ENCODE measurements around the gene TMEM44. TPM values are rescaled to one million over a fixed set of nuclear protein-coding genes. Genes with fewer than 3 reads are reported as not detected.

The TMEM44 gene
- total RNA-seq, 1 donor from 2014 or later: 7.5 TPM

DNA sequence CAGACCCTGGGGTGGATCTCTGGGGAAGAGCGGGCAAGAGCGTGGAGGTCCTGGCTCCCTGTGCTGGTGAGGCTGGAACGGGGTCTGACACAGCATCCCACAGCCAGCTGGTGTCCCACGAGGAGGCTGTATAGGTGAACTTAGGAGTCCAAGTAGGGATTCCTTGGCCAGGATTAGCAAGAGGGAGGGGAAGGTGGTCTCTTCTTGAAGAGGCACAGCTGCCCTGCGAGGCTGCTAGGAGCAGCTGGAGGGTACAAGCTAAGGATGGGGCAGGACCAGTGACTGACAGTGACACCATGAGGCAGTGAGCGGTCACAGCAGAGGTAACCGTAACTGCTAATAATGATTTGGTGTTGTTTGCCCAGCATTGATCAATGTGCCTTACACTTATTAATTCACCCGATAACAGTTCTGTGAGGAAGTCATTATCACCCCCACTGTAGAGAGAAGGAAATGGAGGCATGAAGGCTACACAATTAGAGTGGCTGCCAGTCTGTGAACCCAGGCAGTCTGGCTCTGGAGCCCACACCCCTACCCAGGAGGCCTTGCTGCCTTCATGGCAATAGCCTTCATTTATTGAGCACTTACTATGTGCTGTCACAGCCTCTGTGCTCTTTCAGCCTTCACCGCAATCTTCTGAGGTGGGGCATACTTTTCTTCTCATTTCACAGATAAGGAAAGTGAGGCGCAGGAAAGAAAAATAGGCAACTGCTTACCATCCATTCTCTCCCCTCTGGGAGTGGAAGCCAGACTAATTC, 59.4 kb downstream of the TMEM44 start:
- Histone ChIP-seq H3K4me3 (no peak overlapping the region), H3K27ac (replicated peaks) (peak overlapping the region; percentile 88), H3K9me3 (replicated peaks) (no peaks in the 10 kb centered on the region), H3K4me1 (peaks cover 58% of the 10 kb centered on the region), H3K27me3 (ENCODE audit: low read depth) (no peaks in the 10 kb centered on the region), H3K36me3 (no peaks in the 10 kb centered on the region)
- TF ChIP-seq, protein P1, sequence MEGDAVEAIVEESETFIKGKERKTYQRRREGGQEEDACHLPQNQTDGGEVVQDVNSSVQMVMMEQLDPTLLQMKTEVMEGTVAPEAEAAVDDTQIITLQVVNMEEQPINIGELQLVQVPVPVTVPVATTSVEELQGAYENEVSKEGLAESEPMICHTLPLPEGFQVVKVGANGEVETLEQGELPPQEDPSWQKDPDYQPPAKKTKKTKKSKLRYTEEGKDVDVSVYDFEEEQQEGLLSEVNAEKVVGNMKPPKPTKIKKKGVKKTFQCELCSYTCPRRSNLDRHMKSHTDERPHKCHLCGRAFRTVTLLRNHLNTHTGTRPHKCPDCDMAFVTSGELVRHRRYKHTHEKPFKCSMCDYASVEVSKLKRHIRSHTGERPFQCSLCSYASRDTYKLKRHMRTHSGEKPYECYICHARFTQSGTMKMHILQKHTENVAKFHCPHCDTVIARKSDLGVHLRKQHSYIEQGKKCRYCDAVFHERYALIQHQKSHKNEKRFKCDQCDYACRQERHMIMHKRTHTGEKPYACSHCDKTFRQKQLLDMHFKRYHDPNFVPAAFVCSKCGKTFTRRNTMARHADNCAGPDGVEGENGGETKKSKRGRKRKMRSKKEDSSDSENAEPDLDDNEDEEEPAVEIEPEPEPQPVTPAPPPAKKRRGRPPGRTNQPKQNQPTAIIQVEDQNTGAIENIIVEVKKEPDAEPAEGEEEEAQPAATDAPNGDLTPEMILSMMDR (IDR thresholded peaks at IDR 0.05; ENCODE audit: borderline replicate concordance): peak; percentile 72
- intact Hi-C loops (cut with micrococcal nuclease): loop anchor here (5.0 kb wide), 1 partner anchor 102 kb away; no protein-coding TSS in a partner anchor
- no peak for DNase-seq

GRCh38 chr3:194572944-194573491, 60.2 kb downstream of the TMEM44 start:
- no peaks in the 10 kb centered on the region for H3K9me3 ChIP-seq (replicated peaks)
- peak overlapping the region; percentile 88 for H3K27ac ChIP-seq (replicated peaks)
- H3K4me3 ChIP-seq: no peak overlapping the region
- DNase-seq: no peak
- H3K36me3 ChIP-seq: no peaks in the 10 kb centered on the region
- H3K4me1 ChIP-seq: peaks cover 50% of the 10 kb centered on the region
- H3K27me3 ChIP-seq (ENCODE audit: low read depth): no peaks in the 10 kb centered on the region
- intact Hi-C loops (cut with micrococcal nuclease): loop anchor here (5.0 kb wide), 1 partner anchor 101 kb away; no protein-coding TSS in a partner anchor
- TF ChIP-seq, protein P1 (IDR thresholded peaks at IDR 0.05; ENCODE audit: borderline replicate concordance): no peak

DNA sequence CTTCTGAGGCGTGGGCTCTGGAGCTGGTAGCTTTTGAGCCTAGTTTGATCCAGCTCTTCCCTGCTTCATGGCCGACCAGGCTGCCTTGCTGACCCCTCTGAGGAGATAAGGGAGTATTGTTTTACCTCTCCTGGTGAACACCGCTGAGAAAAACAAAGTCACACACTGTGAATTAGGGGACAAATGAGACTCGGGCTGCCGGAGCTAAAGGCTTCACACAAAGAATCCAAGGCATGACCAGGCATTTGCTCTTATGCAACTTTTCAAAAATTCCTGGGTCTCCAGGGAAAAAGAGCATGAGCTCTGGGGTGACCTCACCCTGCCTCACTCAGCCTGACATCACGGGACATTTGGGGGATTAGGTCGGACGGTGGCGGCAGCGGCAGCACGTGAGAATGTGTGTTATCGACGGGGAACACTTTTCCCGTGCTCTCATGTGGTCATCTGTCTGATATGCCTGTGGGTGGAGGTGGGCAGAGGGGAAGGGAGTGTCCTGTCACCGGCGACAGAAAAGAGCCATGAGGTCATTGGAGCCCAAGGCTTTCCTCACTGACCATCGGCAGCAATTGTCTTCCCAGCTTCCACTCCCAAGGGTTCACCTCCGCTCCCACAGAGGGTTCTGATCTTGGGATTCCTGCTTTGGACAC, 61.0 kb downstream of the TMEM44 start:
- intact Hi-C loops (cut with micrococcal nuclease): loop anchor here (5.0 kb wide), 1 partner anchor 100 kb away; no protein-coding TSS in a partner anchor
- TF ChIP-seq, protein P1 (IDR thresholded peaks at IDR 0.05; ENCODE audit: borderline replicate concordance): no peak
- Histone ChIP-seq H3K4me3 (peak overlapping the region; percentile 14), H3K36me3 (no peaks in the 10 kb centered on the region), H3K27ac (replicated peaks) (peak overlapping the region; percentile 88), H3K9me3 (replicated peaks) (no peaks in the 10 kb centered on the region), H3K27me3 (ENCODE audit: low read depth) (no peaks in the 10 kb centered on the region), H3K4me1 (peaks cover 49% of the 10 kb centered on the region)
- peak; percentile 65 for DNase-seq

GRCh38 chr3:194571491-194572142, 61.6 kb downstream of the TMEM44 start:
- intact Hi-C loops (cut with micrococcal nuclease): loop anchor here (5.0 kb wide), 1 partner anchor 99 kb away; no protein-coding TSS in a partner anchor
- DNase-seq: peak; percentile 29
- Histone ChIP-seq H3K9me3 (replicated peaks) (no peaks in the 10 kb centered on the region), H3K4me3 (peak overlapping the region; percentile 14), H3K4me1 (peaks cover 49% of the 10 kb centered on the region), H3K36me3 (no peaks in the 10 kb centered on the region), H3K27me3 (ENCODE audit: low read depth) (no peaks in the 10 kb centered on the region), H3K27ac (replicated peaks) (peak overlapping the region; percentile 88)
- TF ChIP-seq, protein P1 (IDR thresholded peaks at IDR 0.05; ENCODE audit: borderline replicate concordance): no peak

- intact Hi-C loops (cut with micrococcal nuclease): loop anchor here (5.0 kb wide), 1 partner anchor 99 kb away; no protein-coding TSS in a partner anchor
- Histone ChIP-seq H3K4me1 (peaks cover 47% of the 10 kb centered on the region), H3K27me3 (ENCODE audit: low read depth) (no peaks in the 10 kb centered on the region), H3K9me3 (replicated peaks) (no peaks in the 10 kb centered on the region), H3K27ac (replicated peaks) (peak overlapping the region; percentile 88), H3K4me3 (no peak overlapping the region), H3K36me3 (no peaks in the 10 kb centered on the region)
- TF ChIP-seq, protein P1 (IDR thresholded peaks at IDR 0.05; ENCODE audit: borderline replicate concordance): no peak
- DNase-seq: no peak
Observed at GRCh38 chr3:194570898-194571297, 62.3 kb downstream of the TMEM44 start.
